Naive thymus-derived CD4-positive, alpha-beta T cell (primary cell): ENCODE data around the gene TRERF1. TPM values are rescaled to one million over a fixed set of nuclear protein-coding genes. Genes with fewer than 3 reads are reported as not detected.

ENCODE experiments used
- ATAC-seq: fragments of 150-1000 bp; cut with Tn5 transposase; 2 replicates; pipeline ENCODE4 v1.10.0; 2021; ENCODE audit warnings: mild to moderate bottlenecking, moderate library complexity
- CTCF ChIA-PET: fragments of 350-600 bp; sonication (Branson Sonifier 250); formaldehyde crosslinking; loops from one replicate; lab custom pipeline; 2021; ENCODE audit warnings: antibody characterized with exemption; lab: Charles Lee
- POLR2A ChIA-PET: fragments of 350-600 bp; sonication (Branson Sonifier 250); formaldehyde crosslinking; loops from one replicate; lab custom pipeline; 2021; ENCODE audit warnings: antibody characterized with exemption, inconsistent platforms; lab: Charles Lee
- DNase-seq, 9 donors: peaks; one replicate each; pipeline versions ENCODE4 v3.0.0 to v3.0.0-alpha.2; 2020 to 2022; ENCODE audit warnings: mixed read lengths in 1 of 9
- H3K27ac ChIP-seq: one replicate; pipeline ENCODE4 v1.7.0; 2013; ENCODE audit warnings: mild to moderate bottlenecking, low read depth, low read length, moderate library complexity
- H3K27me3 ChIP-seq, 2 donors: one replicate each; pipeline ENCODE4 v1.7.0; 2013; ENCODE audit warnings: low read length in 2 of 2, mild to moderate bottlenecking in 2 of 2, moderate library complexity in 2 of 2; ENCODE audit not compliant: control insufficient read depth in 2 of 2, insufficient read depth in 2 of 2
- H3K36me3 ChIP-seq, 3 experiments: 1 replicate in 2 of 3; 2 replicates in 1 of 3; pipeline ENCODE4 v1.7.0; 2013; ENCODE audit warnings: low read length in 3 of 3, mild to moderate bottlenecking in 3 of 3, moderate library complexity in 1 of 3; ENCODE audit not compliant: insufficient read depth in 3 of 3, control insufficient read depth in 2 of 3
- H3K4me1 ChIP-seq, 2 donors: one replicate each; pipeline ENCODE4 v1.7.0; 2013; ENCODE audit warnings: low read length in 2 of 2, mild to moderate bottlenecking in 2 of 2, moderate library complexity in 1 of 2; ENCODE audit not compliant: control insufficient read depth in 2 of 2, insufficient read depth in 2 of 2
- H3K4me3 ChIP-seq: 2 replicates; pipeline ENCODE4 v1.7.0; 2013; ENCODE audit warnings: mild to moderate bottlenecking, low read length
- H3K9me3 ChIP-seq, 3 experiments: 1 replicate in 2 of 3; 2 replicates in 1 of 3; pipeline ENCODE4 v1.7.0; 2013; ENCODE audit warnings: low read length in 3 of 3; ENCODE audit not compliant: control insufficient read depth in 2 of 3
- H3K27ac Mint-ChIP-seq, 9 donors: one replicate each; pipeline ENCODE4 v1.8.0; 2020 to 2022; ENCODE audit warnings: mixed read lengths in 9 of 9, mild to moderate bottlenecking in 8 of 9, moderate library complexity in 5 of 9, inconsistent platforms in 2 of 9
- H3K27me3 Mint-ChIP-seq, 5 donors: one replicate each; pipeline ENCODE4 v1.8.0; 2021 to 2022; ENCODE audit warnings: mixed read lengths in 5 of 5, mild to moderate bottlenecking in 1 of 5
- H3K36me3 Mint-ChIP-seq, 5 donors: one replicate each; pipeline ENCODE4 v1.8.0; 2020 to 2022; ENCODE audit warnings: mixed read lengths in 5 of 5, mild to moderate bottlenecking in 3 of 5, inconsistent platforms in 1 of 5
- H3K4me1 Mint-ChIP-seq, 7 donors: one replicate each; pipeline ENCODE4 v1.8.0; 2020 to 2022; ENCODE audit warnings: mixed read lengths in 7 of 7, mild to moderate bottlenecking in 3 of 7, inconsistent platforms in 1 of 7
- H3K4me3 Mint-ChIP-seq, 10 donors: one replicate each; pipeline ENCODE4 v1.8.0; 2020 to 2022; ENCODE audit warnings: mild to moderate bottlenecking in 10 of 10, mixed read lengths in 10 of 10, moderate library complexity in 6 of 10, inconsistent platforms in 2 of 10
- H3K9me3 Mint-ChIP-seq, 11 donors: one replicate each; pipeline ENCODE4 v1.8.0; 2020 to 2022; ENCODE audit warnings: mixed read lengths in 11 of 11, mild to moderate bottlenecking in 4 of 11, inconsistent platforms in 1 of 11, moderate library complexity in 1 of 11
- intact Hi-C, 2 donors: fragments of 100-400 bp; cut with micrococcal nuclease; formaldehyde crosslinking; loops; one replicate each; pipeline ENCODE4 v1.15.1; 2023
- polyA plus RNA-seq, 2 donors: library from polyadenylated mRNA; unstranded; fragments of 300-500 nt; fragmentation: Illumina TruSeq; gene quantifications; one replicate each; pipeline ENCODE4 v1.2.3, GENCODE V29; 2021
- total RNA-seq, 6 experiments: library from RNA in 5 of 6; stranded (reverse) in 5 of 6; gene quantifications; 1 replicate in 5 of 6; 2 replicates in 1 of 6; pipeline ENCODE4 v1.2.3 and lab custom pipeline; 2021 to 2026

The TRERF1 gene
- total and polyA plus RNA-seq, 7 experiments from 2014 or later, result 4.8 to 32.4 (median 21.0) TPM

DNA sequence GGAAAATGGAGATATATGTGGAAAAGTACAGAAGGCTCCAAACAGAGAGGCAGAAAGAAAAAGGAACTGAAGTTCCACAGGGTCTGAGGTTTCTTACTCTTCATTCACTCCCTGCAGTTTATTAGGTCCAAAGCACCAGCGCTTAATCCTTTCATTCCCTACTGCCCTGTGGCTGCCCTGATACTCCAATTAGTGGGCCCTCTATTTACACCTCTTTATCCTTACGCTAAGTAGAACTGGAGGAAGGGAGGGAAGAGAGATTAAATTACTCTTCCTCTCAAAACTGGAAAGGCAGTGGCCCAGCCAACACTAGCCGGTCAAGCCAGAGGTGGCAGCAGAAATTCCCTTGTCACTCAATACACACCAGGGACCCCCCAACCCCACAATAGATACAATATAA, 20.4 kb downstream of the TRERF1 start:
- no peaks in the 10 kb centered on the region for H3K27me3 ChIP-seq
- ChIA-PET CTCF (interaction anchor here (0.5 to 1.3 kb wide), 3 partner anchors 8 to 335 kb away, joined by 3 to 4 read pairs (median 3); no protein-coding TSS in a partner anchor), POLR2A (interaction anchor here (1.7 to 2.2 kb wide), 2 partner anchors 18 to 41 kb away, joined by 3 to 6 read pairs; no protein-coding TSS in a partner anchor)
- peaks cover 27 to 51% (median 38%) of the 10 kb centered on the region in 7 donors for H3K4me1 Mint-ChIP-seq
- no peaks in the 10 kb centered on the region for H3K27me3 Mint-ChIP-seq
- H3K27ac Mint-ChIP-seq, result peak overlapping the region in 2 of 9 donors; percentile 36 to 77
- intact Hi-C loops, result no loop called here
- H3K4me1 ChIP-seq, result peaks cover 23 to 33% of the 10 kb centered on the region in 2 donors
- DNase-seq, result no peak
- H3K9me3 ChIP-seq, result peaks cover 6 to 17% (median 6%) of the 10 kb centered on the region in 3 experiments
- peaks cover 0 to 15% (median 5%) of the 10 kb centered on the region in 3 experiments for H3K36me3 ChIP-seq
- H3K27ac ChIP-seq, result no peak overlapping the region
- no peak overlapping the region for H3K4me3 ChIP-seq
- H3K4me3 Mint-ChIP-seq, result no peak overlapping the region
- peaks cover 12 to 47% (median 38%) of the 10 kb centered on the region in 5 donors for H3K36me3 Mint-ChIP-seq
- H3K9me3 Mint-ChIP-seq, result peaks cover 7 to 25% (median 14%) of the 10 kb centered on the region in 11 donors
- ATAC-seq, result no peak

- Histone ChIP-seq H3K27me3 (no peaks in the 10 kb centered on the region), H3K27ac (no peak overlapping the region), H3K9me3 (peaks cover 6 to 17% (median 6%) of the 10 kb centered on the region in 3 experiments), H3K36me3 (peaks cover 0 to 15% (median 5%) of the 10 kb centered on the region in 3 experiments), H3K4me3 (no peak overlapping the region), H3K4me1 (peaks cover 23 to 37% of the 10 kb centered on the region in 2 donors)
- DNase-seq, result no peak
- Mint-ChIP-seq H3K4me1 (peaks cover 30 to 62% (median 50%) of the 10 kb centered on the region in 7 donors), H3K27ac (peak overlapping the region; percentile 18 to 96 (median 79)), H3K9me3 (peaks cover 7 to 21% (median 12%) of the 10 kb centered on the region in 11 donors), H3K36me3 (peaks cover 12 to 44% (median 37%) of the 10 kb centered on the region in 5 donors), H3K27me3 (no peaks in the 10 kb centered on the region), H3K4me3 (peak overlapping the region in 6 of 10 donors; percentile 8 to 73 (median 46))
- CTCF ChIA-PET, result interaction anchor here (1.9 kb wide), 1 partner anchor 40 kb away, joined by 5 read pairs; no protein-coding TSS in a partner anchor
- POLR2A ChIA-PET, result interaction anchor here (0.8 to 2.2 kb wide), 3 partner anchors 10 to 150 kb away, joined by 3 to 7 read pairs (median 3); no protein-coding TSS in a partner anchor
- intact Hi-C loops, result loop anchor here in 1 of 2 donors (2.0 kb wide), 1 partner anchor 21 kb away; the partner anchor contains the start of gene TRERF1
- no peak for ATAC-seq
These were observed 21.9 kb downstream of the TRERF1 start for GRCh38 chr6:42429836-42430235.

GRCh38 chr6:42429042-42429585, 22.6 kb downstream of the TRERF1 start:
- H3K4me3 ChIP-seq, result peak overlapping the region; percentile 34

GRCh38 chr6:42428326-42429041, 23.2 kb downstream of the TRERF1 start:
- Mint-ChIP-seq H3K9me3 (peaks cover 0 to 8% (median 2%) of the 10 kb centered on the region in 11 donors), H3K27ac (peak overlapping the region in 8 of 9 donors; percentile 63 to 92 (median 78))
- peaks cover 32 to 49% of the 10 kb centered on the region in 2 donors for H3K4me1 ChIP-seq

More at GRCh38 chr6:42429042-42429585, 22.6 kb downstream of the TRERF1 start:
- peaks cover 9 to 37% (median 34%) of the 10 kb centered on the region in 5 donors for H3K36me3 Mint-ChIP-seq
- H3K27ac Mint-ChIP-seq, result peak overlapping the region; percentile 43 to 96 (median 79)
- intact Hi-C loops, result loop anchor here in 1 of 2 donors (2.0 kb wide), 1 partner anchor 22 kb away; the partner anchor contains the start of gene TRERF1
- peaks cover 32 to 65% (median 56%) of the 10 kb centered on the region in 7 donors for H3K4me1 Mint-ChIP-seq
- POLR2A ChIA-PET, result interaction anchor here (0.7 to 3.1 kb wide), 6 partner anchors 11 to 193 kb away, joined by 3 to 13 read pairs (median 5); partner anchors contain the start of gene TRERF1
- DNase-seq (no peak), ATAC-seq (peak; percentile 34)
- H3K36me3 ChIP-seq, result peaks cover 0 to 14% (median 4%) of the 10 kb centered on the region in 3 experiments
- H3K27me3 Mint-ChIP-seq, result no peaks in the 10 kb centered on the region
- CTCF ChIA-PET, result interaction anchor here (0.6 to 1.9 kb wide), 2 partner anchors 13 to 39 kb away, joined by 4 to 5 read pairs; no protein-coding TSS in a partner anchor
- no peak overlapping the region for H3K27ac ChIP-seq
- H3K27me3 ChIP-seq, result no peaks in the 10 kb centered on the region
- H3K4me3 Mint-ChIP-seq, result peak overlapping the region; percentile 2 to 73 (median 46)
- peaks cover 4 to 12% (median 6%) of the 10 kb centered on the region in 3 experiments for H3K9me3 ChIP-seq
- H3K9me3 Mint-ChIP-seq, result peaks cover 3 to 14% (median 8%) of the 10 kb centered on the region in 11 donors
- peaks cover 27 to 42% of the 10 kb centered on the region in 2 donors for H3K4me1 ChIP-seq

GRCh38 chr6:42427871-42428270, 23.9 kb downstream of the TRERF1 start:
- Histone ChIP-seq H3K27ac (no peak overlapping the region), H3K4me3 (no peak overlapping the region), H3K27me3 (no peaks in the 10 kb centered on the region), H3K4me1 (peaks cover 38 to 55% of the 10 kb centered on the region in 2 donors), H3K36me3 (peaks cover 0 to 1% (median 0%) of the 10 kb centered on the region in 3 experiments), H3K9me3 (no peaks in the 10 kb centered on the region)
- Mint-ChIP-seq H3K36me3 (peaks cover 0 to 27% (median 21%) of the 10 kb centered on the region in 5 donors), H3K4me1 (peaks cover 43 to 75% (median 68%) of the 10 kb centered on the region in 7 donors), H3K9me3 (peaks cover 0 to 2% (median 0%) of the 10 kb centered on the region in 11 donors), H3K4me3 (peak overlapping the region in 6 of 10 donors; percentile 8 to 73 (median 20)), H3K27ac (peak overlapping the region in 7 of 9 donors; percentile 18 to 92 (median 74)), H3K27me3 (no peaks in the 10 kb centered on the region)
- no peak for ATAC-seq
- ChIA-PET POLR2A (interaction anchor here (0.6 to 3.1 kb wide), 7 partner anchors 9 to 38 kb away, joined by 3 to 13 read pairs (median 5); partner anchors contain the start of gene TRERF1), CTCF (interaction anchor here (0.6 to 0.8 kb wide), 3 partner anchors 38 to 105 kb away, joined by 3 to 4 read pairs (median 4); no protein-coding TSS in a partner anchor)
- intact Hi-C loops, result loop anchor here in 1 of 2 donors (2.0 kb wide), 1 partner anchor 23 kb away; the partner anchor contains the start of gene TRERF1
- DNase-seq, result no peak

More at GRCh38 chr6:42428326-42429041, 23.2 kb downstream of the TRERF1 start:
- ChIA-PET CTCF (interaction anchor here (0.6 to 1.9 kb wide), 5 partner anchors 13 to 104 kb away, joined by 3 to 5 read pairs (median 4); no protein-coding TSS in a partner anchor), POLR2A (interaction anchor here (0.6 to 3.1 kb wide), 6 partner anchors 10 to 39 kb away, joined by 3 to 13 read pairs (median 6); partner anchors contain the start of gene TRERF1)
- peaks cover 37 to 69% (median 62%) of the 10 kb centered on the region in 7 donors for H3K4me1 Mint-ChIP-seq
- H3K27ac ChIP-seq, result no peak overlapping the region
- intact Hi-C loops, result loop anchor here in 1 of 2 donors (2.0 kb wide), 1 partner anchor 22 kb away; the partner anchor contains the start of gene TRERF1
- DNase-seq (no peak), ATAC-seq (peak; percentile 86)
- H3K9me3 ChIP-seq, result peaks cover 0 to 5% (median 0%) of the 10 kb centered on the region in 3 experiments
- peak overlapping the region; percentile 2 to 73 (median 25) for H3K4me3 Mint-ChIP-seq
- no peaks in the 10 kb centered on the region for H3K27me3 ChIP-seq
- H3K36me3 ChIP-seq, result peaks cover 0 to 7% (median 0%) of the 10 kb centered on the region in 3 experiments
- H3K27me3 Mint-ChIP-seq, result no peaks in the 10 kb centered on the region
- H3K4me3 ChIP-seq, result peak overlapping the region; percentile 34
- H3K36me3 Mint-ChIP-seq, result peaks cover 3 to 31% (median 28%) of the 10 kb centered on the region in 5 donors
